GM15510 (cell line): ENCODE data around the gene NSMF.

ENCODE experiments used
- POLR2A ChIP-seq: IDR thresholded peaks from 3 replicates; pipeline ENCODE4 v1.6.1; 2011; ENCODE audit warnings: borderline replicate concordance; ENCODE audit not compliant: insufficient read length; ENCODE audit errors: extremely low read depth

The NSMF gene

DNA sequence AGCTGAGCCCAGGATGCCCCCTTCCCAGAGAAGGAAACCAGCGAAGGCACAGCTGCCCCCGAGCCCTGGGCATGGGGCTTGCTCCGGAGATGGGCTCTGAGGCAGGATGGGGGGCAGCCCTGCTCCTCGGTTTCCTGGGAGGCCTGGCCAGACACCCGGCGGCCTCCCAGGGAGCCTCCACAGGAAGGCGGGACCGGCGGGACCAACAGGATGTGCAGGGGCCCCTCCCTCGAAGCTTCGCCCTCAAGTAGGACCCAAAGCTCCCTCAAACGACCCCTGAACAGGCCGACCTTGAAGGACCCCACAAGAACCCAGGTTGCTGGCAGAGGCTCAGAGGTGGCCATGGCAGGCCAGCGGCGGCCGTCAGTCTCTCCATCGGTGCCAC, 47.9 kb downstream of the NSMF start:
- no peak for TF ChIP-seq POLR2A

GRCh38 chr9:137410891-137411249, 48.3 kb downstream of the NSMF start:
- TF ChIP-seq POLR2A = no peak

DNA sequence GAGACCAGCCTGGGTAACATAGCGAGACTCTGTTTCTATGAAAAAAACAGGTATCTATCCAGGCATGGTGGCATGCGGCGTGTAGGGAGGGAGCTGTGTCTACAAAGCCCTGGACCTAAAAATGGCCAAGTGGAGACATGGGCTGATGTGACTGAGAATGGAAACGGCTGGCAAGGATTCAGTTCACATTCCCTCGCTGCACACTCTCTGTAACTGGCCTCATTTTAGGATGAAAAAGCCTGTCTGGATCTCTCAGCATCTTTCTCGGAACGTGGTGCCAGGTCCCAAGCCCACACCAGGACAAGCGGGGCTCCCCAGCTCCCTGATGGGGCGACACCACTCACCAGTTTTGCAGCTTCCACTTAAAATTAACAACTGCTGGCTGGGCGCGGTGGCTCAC, 49.6 kb downstream of the NSMF start:
- TF ChIP-seq POLR2A = no peak

GRCh38 chr9:137408651-137409405, 50.3 kb downstream of the NSMF start:
- no peak for TF ChIP-seq POLR2A

GRCh38 chr9:137407590-137408300, 51.4 kb downstream of the NSMF start:
- no peak for TF ChIP-seq POLR2A

DNA sequence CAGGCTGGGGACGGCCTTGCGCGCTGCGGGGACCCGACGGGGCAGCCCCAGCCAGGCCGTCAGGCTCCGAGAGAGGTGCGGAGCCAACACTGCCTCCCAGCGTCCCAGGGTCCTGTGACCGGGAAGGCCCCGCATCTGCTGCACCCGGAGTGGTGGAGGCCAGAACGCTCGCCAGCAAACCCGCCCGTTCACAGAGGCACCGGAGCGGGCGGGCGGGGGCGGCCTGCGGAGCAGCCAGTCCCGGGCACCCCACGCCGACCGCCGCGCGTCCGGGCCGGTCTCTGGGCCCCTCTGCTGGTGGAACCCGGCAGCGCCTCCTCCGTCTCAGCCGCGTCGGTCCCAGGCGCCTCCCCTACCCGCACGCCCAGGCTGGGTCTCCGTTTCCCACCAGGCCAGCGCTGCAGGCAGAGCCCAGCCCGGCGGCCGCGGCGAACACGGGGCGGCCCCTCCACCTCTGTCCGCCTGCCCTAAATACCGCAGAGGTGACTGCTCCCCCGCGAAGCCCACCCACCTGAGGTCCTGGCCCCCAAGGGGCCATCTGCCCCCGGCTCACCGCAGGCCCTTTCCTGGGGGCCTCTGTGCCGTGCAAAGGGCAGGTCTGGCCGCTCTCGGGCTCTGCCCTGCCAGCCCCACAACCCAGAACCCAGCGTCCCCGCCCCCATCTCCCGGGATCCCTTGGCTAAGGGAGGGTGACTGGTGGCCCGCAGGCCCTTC, 52.1 kb downstream of the NSMF start:
- TF ChIP-seq POLR2A = no peak

DNA sequence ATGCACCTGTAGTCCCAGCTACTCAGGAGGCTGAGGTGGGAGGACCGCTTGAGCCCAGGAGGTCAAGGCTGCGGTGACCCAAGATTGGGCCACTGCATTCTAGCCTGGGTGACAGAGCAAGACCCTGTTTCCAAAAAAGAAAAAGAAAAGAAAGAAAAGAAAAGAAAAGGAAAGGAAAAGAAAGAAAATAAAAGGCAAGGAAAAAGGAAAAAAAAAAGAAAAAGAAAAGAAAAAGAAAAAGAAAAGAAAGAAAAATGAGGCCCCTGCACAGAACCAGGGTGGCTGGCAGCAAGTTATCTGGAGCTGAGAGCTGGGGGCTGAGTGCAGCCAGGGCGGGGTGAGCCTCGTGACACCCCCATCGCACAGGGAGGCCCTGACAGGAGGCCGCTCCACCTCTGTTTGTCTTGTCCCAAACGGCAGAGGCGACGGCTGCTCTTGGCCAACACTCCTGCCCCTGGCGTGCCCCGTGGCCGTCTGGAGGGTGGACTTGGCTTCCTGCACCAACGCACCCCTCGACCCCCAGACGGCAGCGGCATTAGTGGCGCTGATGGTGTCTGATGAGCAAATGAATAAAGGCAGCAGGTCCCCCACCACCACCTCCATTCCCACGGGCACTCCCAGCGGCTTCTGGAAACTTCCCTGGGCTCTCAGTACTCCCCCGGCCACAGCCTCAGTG, 52.9 kb downstream of the NSMF start:
- TF ChIP-seq POLR2A = no peak

- no peak for TF ChIP-seq POLR2A
These were observed 53.5 kb downstream of the NSMF start for GRCh38 chr9:137405677-137406081.

- TF ChIP-seq POLR2A = no peak
These were observed 54.1 kb downstream of the NSMF start for GRCh38 chr9:137404961-137405567.

DNA sequence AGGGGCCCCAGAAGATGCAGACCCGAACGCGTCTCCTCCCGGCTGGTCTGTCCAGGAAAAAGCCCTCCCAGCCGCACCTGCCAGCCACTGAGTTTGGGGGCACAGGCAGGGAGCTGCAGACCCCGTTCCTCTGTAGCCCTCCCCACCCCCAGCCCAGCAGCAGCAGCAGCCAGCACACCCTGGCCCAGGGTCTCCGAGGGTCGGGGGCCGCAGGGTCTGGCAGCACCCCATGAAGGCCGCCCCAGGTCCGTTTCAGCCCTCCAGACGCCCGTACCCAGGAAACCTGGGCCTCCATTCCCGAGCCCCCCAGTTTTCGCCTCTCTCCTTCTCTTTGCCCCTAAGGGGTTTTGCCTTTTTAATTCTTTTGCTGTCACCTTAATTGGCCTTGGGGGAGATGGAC, 55.9 kb downstream of the NSMF start:
- TF ChIP-seq POLR2A = no peak

GRCh38 chr9:137402746-137403145, 56.4 kb downstream of the NSMF start:
- no peak for TF ChIP-seq POLR2A

- TF ChIP-seq POLR2A = no peak
These were observed 60.3 kb downstream of the NSMF start for GRCh38 chr9:137398561-137399468.

DNA sequence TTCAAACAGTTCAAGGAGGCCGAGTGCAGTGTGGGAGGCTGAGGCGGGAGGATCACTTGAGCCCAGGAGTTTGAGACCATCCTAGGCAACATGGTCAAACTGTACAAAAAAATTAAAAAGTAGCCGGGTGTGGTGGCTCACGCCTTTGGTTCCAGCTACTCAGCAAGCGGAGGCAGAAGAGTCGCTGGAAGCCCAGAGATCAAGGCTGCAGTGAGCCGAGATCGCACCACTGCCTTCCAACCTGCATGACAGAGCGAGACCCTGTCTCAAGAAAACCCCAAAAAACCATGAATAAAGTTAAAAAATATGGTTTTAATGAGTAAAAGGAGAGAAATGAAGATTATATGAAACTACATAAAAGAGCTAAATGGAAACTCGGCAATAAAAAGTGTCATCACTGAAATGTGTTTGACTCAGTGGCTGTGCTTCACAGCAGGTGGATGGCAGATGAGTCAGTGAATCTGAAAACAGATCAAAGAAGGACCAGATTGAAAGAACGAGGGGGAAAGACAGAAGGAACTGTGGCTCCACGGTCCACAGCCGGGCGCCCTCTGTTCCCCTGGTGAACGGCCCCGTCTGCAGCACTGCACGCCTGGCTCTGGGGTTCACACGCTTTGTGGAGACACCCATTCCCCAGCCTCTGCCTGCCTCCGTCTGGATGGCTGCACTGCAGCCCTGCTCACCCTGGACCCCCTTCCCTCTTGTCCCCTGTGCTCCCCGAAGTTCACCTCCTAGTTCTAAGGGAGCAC, 61.3 kb downstream of the NSMF start:
- no peak for TF ChIP-seq POLR2A
